Fibroblast of skin of right quadriceps (primary cell): Measurements from ENCODE around the gene TLR2.
"Not testable (repeated sequence)": the region's sequence is repeated elsewhere in the genome, so short reads cannot be mapped to it uniquely, and the experiment has no call there.

Experiments used
- DNase-seq: peaks from one replicate; pipeline ENCODE4 v3.0.0-alpha.2; 2013

TLR2 gene

DNA sequence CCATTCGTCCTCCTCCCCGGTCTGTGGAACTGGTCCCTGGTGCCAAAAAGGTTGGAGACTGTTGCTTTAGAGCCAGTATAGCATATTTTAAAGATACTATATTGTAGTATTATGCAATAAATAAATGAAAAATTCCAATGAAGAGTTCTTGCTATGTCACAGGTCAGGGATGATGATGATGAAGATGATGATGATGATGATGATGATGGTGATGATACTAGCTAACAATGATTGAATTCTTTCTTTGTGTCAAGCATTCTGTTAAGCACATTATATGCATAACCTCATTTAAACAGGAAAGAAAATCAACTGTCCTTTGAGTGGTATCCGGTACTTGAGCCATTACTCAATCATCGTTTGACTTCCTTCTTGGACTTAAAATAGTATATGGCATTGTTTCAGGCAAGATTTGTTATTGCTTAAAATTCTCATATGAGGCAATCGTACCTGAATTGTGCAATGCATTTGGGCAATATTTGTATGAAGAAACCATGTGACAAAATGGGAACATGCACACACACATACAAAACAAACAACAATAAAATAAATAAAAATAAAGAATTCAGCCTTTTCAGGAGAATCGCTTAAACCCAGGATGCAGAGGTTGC is 22.8 kb upstream of the TLR2 start:
- DNase-seq: no peak

DNA sequence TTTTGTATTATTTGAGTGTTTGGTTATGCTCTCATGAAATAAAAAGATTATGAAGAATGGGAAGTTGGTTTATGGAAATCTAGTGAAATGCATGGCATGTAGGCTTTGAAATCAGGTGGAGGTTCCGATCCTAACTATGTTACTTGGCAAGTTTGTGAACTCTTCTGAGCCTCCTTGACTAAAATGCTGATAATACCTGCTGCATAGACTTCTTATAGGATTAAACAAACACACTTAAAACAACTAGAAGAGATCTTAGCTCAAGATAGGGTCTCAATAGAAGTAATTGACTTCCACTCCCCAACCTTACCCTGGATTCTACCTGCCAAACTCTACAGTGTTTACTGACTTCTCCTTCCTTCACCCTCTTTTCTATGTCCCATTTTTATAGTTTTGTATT is 22.2 kb upstream of the TLR2 start:
- no peak for DNase-seq

DNA sequence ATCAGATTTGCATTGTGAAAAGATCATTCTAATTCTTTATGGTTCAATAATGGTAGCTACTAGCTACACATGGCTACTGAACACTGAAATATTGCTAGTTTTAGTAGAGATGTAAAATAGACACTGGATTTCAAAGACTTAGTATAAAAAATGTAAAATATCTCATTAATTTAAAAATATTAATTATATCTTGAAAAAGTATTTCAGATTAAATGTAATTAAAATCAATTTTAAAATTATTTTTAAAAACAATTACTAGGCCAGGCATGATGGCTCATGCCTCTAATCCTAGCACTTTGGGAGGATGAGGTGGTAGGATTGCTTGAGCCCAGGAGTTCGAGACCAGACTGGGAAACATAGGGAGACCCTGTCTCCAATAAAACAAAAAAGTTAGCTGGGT is 20.4 kb upstream of the TLR2 start:
- DNase-seq: no peak

DNA sequence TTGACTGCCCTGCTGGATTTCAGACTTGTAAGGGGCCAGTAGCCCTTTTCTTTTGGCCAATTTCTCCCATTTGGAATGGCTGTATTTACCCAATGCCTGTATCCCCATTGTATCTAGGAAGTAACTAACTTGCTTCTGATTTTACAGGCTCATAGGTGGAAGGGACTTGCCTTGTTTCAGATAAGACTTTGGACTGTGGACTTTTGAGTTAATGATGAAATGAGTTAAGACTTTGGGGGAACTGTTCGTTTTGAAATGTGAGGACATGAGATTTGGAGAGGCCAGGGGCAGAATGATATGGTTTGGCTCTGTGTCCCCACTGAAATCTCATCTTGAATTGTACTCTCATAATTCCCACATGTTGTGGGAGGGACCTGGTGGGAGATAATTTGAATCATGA is 17.6 kb upstream of the TLR2 start:
- not testable (repeated sequence) for DNase-seq

DNA sequence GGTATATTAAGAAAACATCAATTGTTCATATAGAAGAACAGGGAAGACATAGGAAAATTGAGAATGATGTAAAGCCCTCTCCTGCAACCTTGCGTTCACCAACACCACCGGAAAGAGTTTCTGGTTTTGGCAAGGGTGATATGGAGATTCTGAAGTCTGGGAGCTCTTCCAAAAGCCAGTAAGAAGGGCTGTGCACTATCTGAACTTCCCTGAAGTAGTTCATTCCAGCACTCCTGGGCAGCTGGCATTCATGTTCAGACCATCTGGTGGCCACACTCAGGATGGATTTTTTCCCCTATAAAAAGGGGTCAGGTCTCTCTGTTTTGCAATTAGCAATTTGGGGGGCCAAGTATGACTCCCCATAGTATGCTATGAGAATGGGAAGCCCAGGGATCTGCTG is 15.4 kb upstream of the TLR2 start:
- DNase-seq: no peak

DNA sequence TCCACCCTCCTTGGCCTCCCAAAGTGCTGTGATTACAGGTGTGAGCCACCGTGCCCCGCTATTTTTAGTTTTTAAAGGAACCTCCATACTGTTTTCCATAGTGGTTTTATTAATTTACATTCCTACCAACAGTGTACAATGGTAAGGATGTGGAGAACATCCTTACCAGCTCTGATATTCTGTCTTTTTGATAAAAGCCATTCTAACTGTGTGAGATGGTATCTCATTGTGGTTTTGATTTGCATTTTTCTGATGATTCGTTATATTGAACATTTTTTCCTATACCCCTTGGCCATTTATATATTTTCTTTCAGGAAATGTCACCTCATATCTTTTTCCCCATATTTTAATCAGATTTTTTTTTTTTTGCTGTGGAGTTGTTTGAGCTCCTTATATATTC is 14.2 kb upstream of the TLR2 start:
- DNase-seq: no peak

DNA sequence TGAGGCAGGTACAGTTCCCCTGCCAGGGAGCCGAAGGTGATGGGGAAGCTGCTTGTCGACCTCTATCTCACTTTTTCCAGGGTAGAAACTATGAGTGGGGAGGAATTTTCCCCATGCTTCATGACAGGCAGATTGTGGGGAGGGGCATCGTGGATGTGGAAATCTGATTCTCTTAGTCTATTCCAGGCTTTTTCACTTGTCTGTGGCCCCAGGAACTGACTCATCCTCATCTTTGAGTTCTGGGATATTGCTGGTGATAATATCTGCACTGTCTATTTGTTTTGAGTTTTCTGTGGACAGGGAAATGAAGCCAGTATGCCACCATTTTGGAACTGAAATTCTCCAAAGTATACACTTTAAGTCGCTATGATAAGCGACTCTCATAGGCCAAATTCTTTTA is 7.6 kb upstream of the TLR2 start:
- DNase-seq: peak; percentile 22

DNA sequence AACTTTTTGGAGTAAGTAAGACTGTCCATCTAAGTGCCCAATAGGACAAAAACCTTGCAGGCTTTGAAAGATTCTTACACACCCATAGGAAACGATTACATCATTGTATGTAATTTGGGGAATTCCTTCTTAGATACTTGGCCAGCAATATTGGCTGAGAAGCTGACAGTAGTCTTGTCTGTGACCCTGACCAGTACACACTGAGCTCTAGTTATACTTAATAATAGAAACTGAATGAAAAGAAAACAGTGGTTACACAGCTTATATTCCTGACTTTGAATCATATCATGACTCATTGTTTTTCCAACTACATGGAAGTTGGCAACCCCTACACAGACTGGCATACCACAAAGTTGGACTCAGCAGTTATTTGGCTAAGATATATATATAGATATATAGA is 7.1 kb upstream of the TLR2 start:
- DNase-seq: peak; percentile 71

DNA sequence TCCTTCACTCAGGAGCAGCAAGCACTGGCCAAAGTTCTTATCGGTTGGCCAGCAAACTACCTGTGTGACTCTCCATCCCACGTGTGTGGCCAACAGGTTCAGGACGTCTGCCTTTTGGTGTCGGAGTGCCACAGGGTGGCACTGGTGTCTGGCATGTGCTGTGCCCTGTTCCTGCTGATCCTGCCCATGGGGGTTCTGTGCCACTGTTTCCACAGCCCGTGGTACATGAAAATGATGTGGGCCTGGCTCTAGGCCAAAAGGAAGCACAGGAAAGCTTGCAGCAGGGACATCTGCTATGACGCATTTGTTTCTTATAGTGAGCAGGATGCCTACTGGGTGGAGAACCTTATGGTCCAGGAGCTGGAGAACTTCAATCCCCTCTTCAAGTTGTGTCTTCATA is 4.6 kb upstream of the TLR2 start:
- DNase-seq: no peak

DNA sequence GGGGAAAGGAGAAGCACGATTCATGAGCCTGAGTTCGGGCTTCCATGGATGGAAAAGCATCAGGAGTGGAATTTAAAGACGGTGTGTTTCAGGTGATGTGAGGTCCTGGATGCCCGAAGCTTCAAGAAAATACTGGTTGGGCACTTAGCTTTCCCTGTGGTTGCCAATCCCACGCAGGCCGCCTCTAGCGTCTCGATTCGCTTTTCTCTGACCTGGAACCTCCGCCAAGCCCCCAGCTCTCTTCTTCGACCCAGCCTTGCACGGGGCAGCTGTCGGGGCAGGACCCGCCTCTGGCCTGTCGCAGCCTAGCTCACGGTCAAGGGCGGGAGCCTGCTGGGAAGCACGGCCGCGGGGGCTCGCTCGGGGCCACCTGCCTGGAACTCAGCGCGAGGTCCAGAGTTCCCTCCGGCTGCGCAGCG is 308 bp upstream of the TLR2 start:
- no peak for DNase-seq

DNA sequence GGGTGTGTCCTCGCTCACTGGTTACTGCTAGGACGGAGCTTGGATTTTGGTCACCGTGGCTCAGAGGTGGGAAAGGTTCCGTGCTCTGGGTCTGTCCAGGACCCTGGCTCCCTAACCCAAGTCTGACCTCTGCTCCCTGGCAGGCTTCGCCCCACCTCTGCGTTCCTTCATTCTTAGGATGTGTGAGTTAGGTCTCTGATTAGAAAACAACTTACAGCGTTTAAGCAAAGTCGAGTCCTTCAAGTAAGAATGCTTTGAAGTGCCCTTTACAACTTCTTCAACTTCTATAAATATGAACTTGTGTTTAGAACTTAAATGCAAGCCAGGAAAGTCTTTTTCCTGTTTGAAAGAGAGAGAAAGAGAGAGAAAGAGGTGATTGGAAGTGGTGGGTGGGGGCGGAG is 891 bp downstream of the TLR2 start:
- DNase-seq: no peak

DNA sequence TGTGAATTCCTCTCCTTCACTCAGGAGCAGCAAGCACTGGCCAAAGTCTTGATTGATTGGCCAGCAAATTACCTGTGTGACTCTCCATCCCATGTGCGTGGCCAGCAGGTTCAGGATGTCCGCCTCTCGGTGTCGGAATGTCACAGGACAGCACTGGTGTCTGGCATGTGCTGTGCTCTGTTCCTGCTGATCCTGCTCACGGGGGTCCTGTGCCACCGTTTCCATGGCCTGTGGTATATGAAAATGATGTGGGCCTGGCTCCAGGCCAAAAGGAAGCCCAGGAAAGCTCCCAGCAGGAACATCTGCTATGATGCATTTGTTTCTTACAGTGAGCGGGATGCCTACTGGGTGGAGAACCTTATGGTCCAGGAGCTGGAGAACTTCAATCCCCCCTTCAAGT is 20.4 kb downstream of the TLR2 start:
- DNase-seq: no peak

DNA sequence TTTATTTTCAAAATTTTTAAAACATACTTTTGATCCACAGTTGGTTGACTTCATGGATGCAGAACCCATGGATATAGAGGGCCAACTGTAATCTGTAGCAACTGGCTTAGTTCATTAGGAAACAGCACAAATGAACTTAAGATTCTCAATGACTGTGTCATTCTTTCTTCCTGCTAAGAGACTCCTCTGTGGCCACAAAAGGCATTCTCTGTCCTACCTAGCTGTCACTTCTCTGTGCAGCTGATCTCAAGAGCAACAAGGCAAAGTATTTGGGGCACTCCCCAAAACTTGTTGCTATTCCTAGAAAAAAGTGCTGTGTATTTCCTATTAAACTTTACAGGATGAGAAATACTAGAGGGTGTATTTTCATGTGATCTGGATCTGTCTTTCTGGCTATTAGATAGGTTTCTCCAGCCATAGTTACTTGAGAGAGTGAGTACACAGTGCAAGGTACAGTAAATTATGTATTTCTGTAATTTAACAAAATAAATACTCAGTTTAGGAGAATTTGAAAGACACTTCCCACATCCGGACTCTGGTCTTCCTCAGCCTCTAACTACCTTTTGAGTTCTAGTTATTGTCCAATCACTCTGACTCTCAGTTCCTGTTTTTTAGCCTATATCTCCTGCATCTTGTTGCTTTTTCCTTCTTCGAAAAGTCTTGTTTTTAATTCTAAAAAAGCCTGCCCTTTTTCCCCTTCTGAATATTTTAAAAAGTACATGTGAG is 21.8 kb downstream of the TLR2 start:
- no peak for DNase-seq

DNA sequence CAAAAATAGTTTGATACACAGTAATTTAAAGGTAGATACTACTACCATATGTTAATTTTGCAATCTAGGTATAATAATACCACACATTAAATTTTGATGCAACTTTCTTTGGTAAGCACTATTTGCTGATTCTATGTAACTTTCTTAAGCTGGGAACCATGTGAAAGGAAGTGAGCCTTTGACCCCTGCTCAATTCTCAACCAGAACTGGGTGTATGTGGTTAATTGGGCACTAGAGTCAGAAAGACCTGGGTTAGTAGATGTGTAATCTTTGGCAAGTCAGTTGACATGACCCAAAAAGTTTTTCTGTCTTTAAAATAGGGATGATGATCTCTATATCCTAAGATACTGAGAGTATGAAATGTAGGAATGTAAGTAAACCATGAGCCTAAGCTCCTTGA is 22.4 kb downstream of the TLR2 start:
- DNase-seq: no peak

DNA sequence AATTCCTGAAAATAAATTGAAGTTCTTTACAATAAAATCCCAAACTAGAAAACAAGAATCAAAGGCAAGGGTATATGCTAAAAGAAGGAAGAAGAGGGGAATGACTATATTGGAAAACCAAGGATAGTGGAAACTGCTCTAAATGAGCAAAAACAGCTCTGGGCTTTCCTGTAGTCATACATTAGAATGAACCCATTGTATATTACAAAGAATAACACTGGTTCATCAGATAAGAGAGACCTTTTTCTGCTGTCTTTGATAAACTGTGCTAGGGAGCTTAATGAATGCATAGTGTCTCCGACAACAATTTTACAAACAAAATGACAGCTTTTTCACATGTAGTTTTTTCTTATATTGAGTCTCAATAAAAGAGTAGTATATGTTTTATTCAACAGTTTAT is 26.6 kb downstream of the TLR2 start:
- DNase-seq: no peak

DNA sequence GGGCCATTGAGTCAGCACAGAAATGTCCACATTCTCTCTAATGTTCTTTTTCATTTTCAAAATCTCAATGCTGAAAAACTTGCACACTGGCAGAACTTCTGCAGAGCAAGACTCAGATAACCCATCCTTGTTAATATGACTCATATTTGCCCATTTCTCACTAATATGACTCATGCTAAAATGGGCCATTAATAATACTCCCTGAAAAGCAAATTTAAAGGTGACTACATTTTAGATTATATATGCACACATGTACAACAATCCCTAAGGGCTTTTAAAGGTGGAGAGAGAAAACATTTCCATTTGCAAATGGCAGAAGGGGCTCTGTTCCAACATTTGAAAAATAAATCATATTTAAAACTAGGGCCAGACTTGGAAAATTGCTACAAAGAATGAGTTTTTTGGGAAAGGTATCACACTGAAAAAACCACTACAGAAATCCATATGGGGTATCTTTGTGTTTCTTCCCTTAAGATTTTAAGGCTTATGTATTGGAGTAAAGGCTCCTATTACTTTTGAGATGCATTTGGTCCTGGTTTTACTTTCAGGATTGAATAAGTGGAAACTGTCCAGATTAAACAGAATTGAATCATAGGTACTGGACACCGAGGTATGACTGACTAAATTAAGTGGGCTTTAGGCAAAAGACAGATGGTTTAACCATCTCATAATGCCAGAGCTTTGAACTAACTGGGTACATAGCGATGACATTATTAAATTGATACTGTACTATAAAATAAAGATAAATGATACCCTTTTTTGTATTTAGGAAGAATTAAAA is 30.0 kb downstream of the TLR2 start:
- peak; percentile 53 for DNase-seq

DNA sequence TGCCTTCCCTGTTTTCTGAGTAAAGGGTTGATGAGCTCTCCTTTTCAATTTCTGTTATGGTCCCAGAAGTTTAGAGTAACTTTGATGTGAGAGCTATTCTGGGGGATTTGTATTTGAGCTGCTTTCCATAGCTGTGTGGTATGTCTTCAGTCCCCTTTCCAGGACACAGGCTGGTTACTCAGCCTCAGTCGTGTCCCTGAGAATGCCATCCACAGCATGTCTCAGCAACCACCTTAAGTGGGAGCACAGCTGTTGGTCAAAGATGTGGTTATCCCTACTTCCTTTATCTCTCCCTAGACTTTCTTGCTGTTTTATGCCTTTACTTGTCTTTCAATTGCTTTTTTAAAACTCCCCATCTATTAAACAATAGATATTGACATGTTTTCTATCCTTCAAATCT is 38.0 kb downstream of the TLR2 start:
- no peak for DNase-seq

DNA sequence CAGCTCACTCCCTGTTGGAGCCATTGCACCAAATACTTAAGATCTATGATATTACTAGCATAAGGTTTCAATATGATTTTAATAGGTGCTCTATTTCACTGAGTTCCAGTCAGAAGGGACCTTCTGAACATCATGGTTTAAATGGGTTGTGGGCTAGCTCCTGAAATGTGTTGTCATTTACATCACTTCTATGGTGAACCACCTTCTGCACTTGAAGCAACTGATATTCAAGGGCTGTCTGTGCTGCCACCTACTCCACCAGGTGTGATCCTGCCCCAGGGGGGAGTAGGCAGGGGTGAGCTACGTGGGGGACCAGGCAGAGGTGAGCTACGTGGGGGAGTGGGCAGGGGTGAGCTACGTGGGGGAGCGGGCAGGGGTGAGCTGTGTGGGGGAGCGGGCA is 40.5 kb downstream of the TLR2 start:
- DNase-seq: no peak

DNA sequence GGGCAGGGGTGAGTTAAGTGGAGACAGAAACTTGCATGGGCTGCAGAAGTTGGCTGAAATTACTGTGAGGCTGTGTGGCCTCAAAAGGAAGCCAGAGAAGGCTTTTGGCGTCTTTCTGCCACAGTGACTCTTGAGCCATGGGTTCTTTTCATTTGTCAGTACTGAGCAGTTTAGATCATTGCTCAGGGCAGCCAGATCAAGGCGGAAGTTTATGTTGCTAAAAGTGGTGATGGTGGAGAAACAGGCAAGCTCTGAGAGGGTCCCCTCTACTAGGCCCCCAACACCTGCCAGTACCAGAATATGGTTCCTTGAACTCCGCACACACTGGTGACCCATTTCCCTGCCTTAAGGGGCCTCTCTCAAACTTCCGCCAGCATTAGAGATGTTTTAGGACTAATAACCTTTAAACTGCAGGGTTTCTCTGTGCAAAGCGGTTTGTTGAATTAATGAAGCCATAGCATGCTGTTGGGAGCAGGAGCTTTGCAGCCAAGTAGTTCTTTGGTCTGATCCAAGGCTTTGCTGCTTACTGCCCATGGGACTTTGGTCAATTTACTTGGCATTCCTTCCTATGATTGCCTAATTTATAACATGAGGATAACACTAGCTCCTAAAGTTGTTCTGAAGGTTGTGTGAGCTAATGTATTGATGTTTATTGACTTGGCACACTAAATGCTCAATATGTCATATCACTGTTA is 41.2 kb downstream of the TLR2 start:
- DNase-seq: peak; percentile 12

DNA sequence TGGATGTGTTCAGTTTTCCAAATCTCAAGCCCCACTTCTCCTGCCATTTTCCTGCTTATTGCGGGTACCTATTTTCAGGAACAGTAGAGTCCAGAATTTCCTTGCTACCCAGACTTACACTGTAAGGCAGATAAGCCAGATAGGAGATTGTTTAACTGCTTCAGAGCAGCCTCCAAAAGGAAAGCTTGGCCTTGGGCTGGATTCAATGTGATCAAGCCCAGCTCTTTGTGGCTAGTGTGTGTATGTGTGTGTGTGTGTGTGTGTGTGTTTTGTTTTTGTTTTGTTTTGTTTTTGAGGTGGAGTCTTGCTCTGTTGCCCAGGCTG is 41.7 kb downstream of the TLR2 start:
- no peak for DNase-seq

DNA sequence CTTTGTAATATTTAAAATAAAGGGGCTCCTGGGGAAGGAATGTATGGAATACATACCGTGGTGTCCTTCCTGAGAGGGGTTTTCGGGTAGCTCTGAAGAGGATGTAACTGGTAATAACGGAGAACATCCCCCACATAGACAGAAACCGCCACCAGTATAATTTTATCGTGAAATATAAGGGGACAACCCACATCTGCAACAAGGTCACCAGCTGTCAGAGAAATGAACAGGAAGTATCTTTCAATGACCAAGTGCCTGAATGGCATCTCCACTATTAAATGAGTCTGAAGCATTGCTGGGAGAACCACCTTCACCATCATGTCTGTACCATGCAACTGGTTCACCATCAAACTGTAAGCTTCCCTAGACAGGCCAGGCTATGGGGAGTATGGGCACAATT is 44.1 kb downstream of the TLR2 start:
- no peak for DNase-seq

DNA sequence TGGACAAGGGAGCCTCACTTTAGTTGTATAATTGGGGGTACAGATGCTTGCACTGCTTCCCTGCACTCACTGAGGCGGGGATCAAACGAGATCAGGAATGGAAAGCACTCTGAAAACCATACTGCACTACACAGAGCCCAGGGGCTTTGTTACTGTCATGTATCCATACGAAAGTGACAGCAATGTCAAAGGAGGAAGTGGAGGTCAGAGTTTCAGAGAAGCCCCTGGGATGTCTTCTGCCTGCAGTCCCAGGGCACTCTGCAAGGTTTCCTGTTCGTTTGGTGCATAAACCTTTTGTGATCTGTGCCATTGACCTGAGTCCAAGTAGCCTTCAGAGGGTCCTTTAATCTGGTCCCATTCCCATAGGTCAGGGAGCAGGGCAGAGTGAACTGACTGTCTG is 44.6 kb downstream of the TLR2 start:
- DNase-seq: no peak

DNA sequence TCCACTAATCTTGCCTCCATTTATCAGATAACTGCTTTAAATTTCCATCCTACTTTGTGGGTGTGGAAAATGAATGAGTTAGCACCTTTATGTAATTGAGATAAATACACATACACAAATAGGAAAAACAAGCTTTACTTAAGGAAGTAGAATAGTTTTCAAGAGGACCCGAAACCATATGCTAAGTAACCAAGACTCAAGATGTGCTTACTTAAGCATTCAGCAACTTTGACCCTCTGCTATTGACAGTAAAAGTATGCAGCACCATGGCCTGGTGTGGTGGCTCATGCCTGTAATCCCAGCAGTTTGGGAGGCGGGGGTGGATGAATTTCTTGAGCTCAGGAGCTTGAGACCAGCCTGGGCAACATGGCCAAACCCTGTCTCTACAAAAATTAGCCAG is 45.8 kb downstream of the TLR2 start:
- DNase-seq: no peak

DNA sequence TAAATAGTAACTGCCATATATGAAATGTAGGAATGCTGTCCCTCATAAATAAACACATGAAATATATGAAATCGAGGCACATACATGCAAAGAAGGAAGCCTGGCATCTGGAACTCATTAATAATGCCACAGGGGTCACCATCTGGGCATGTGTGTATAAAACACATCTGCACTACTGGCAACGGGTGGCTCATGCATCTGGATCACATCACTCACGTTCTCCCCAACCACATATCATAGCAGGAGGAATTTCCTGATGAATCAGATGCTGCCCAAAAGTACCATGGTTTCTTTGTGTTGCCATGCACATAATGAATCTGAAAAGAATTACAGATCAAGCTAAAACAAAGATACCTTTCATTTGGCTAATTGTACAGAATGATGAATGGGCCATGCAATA is 47.2 kb downstream of the TLR2 start:
- peak; percentile 93 for DNase-seq
